Endothelial cell of umbilical vein (primary cell): Measurements from ENCODE around the gene ARHGEF39. TPM values are rescaled to one million over a fixed set of nuclear protein-coding genes. Genes with fewer than 3 reads are reported as not detected.

Experiments
- BruUV-seq: library from RNA; stranded (reverse); fragments of 400-500 nt; replicated peaks from 2 replicates; lab custom pipeline; 2021; lab: Mats Ljungman, UMichigan
- CTCF ChIA-PET: fragments of 300-600, 350-600 bp; sonication (Branson Sonifier 250); formaldehyde crosslinking; loops from one replicate; lab custom pipeline; 2021; ENCODE audit warnings: antibody characterized with exemption, inconsistent platforms; lab: Charles Lee
- POLR2A ChIA-PET: fragments of 300-600, 350-600 bp; sonication (Branson Sonifier 250); formaldehyde crosslinking; loops from one replicate; lab custom pipeline; 2021; ENCODE audit warnings: antibody characterized with exemption, inconsistent platforms; lab: Charles Lee
- DNase-seq: peaks from one replicate; pipeline ENCODE4 v3.0.0-alpha.2; 2011; ENCODE audit warnings: low read depth, low spot score
- FAIRE-seq: peaks from 2 replicates; lab custom pipeline; 2011; peaks lifted over from hg19 to GRCh38; lab: Jason Lieb, UNC
- H2AFZ ChIP-seq: 2 replicates; pipeline ENCODE4 v1.6.0; 2012; ENCODE audit warnings: low read depth, low read length, control low read depth, inconsistent platforms
- H3K27ac ChIP-seq: 2 replicates; pipeline ENCODE4 v1.5.1; 2011; ENCODE audit warnings: low read depth, mild to moderate bottlenecking, control low read depth, low read length, moderate library complexity; ENCODE audit not compliant: insufficient read depth
- H3K27me3 ChIP-seq, 2 experiments: 2 replicates each; pipeline versions ENCODE4 v1.6.0 to v1.6.1; 2011; ENCODE audit warnings: low read length in 2 of 2, mixed read lengths in 1 of 2; ENCODE audit not compliant: control insufficient read depth in 2 of 2, insufficient read depth in 2 of 2
- H3K36me3 ChIP-seq, 2 experiments: 2 replicates in 1 of 2; 3 replicates in 1 of 2; pipeline ENCODE4 v1.5.1; 2011; ENCODE audit warnings: low read length in 2 of 2, mild to moderate bottlenecking in 1 of 2, moderate library complexity in 1 of 2; ENCODE audit not compliant: control insufficient read depth in 2 of 2, insufficient read depth in 2 of 2; ENCODE audit errors: extremely low read depth in 1 of 2
- H3K4me1 ChIP-seq: 3 replicates; pipeline ENCODE4 v1.5.1; 2011; ENCODE audit warnings: mild to moderate bottlenecking, low read length; ENCODE audit not compliant: control insufficient read depth, insufficient read depth; ENCODE audit errors: extremely low read depth
- H3K4me2 ChIP-seq: 2 replicates; pipeline ENCODE4 v1.6.1; 2011; ENCODE audit warnings: low read length, control low read depth, mixed read lengths; ENCODE audit not compliant: insufficient read depth
- H3K4me3 ChIP-seq, 3 experiments: fragments of 200-600 bp in 1 of 3; sonication (generic), shearing (Covaris generic) in 1 of 3; replicated peaks in 1 of 3; 2 replicates each; pipeline ENCODE4 v1.5.1; 2011 to 2016; ENCODE audit warnings: control low read depth in 3 of 3, low read length in 3 of 3, mild to moderate bottlenecking in 2 of 3, inconsistent platforms in 1 of 3, low read depth in 1 of 3, moderate library complexity in 1 of 3; ENCODE audit not compliant: insufficient read depth in 1 of 3
- H3K79me2 ChIP-seq: 2 replicates; pipeline ENCODE4 v1.6.0; 2012; ENCODE audit warnings: low read length, inconsistent platforms; ENCODE audit not compliant: control insufficient read depth, insufficient read depth
- H3K9ac ChIP-seq: replicated peaks from 2 replicates; pipeline ENCODE3; 2011; ENCODE audit warnings: low read length, control low read depth; ENCODE audit not compliant: insufficient read depth; ENCODE audit errors: extremely low read depth
- H3K9me1 ChIP-seq: replicated peaks from 3 replicates; pipeline ENCODE4 v1.6.0; 2011; ENCODE audit warnings: mild to moderate bottlenecking, low read length; ENCODE audit not compliant: control insufficient read depth, insufficient read depth; ENCODE audit errors: extremely low read depth
- H3K9me3 ChIP-seq: replicated peaks from 2 replicates; pipeline ENCODE4 v1.5.1; 2012; ENCODE audit warnings: low read length, inconsistent platforms; ENCODE audit not compliant: control insufficient read depth, insufficient read depth
- H4K20me1 ChIP-seq: replicated peaks from 2 replicates; pipeline ENCODE3; 2011; ENCODE audit warnings: mild to moderate bottlenecking, low read length; ENCODE audit not compliant: control insufficient read depth, insufficient read depth; ENCODE audit errors: extremely low read depth
- EZH2 ChIP-seq: IDR thresholded peaks from 2 replicates; pipeline ENCODE4 v1.6.1; 2012; ENCODE audit warnings: borderline replicate concordance, low read depth, mild to moderate bottlenecking, moderate library complexity, low read length, inconsistent platforms; ENCODE audit not compliant: severe bottlenecking
- FOS ChIP-seq: IDR thresholded peaks from 2 replicates; pipeline ENCODE4 v1.6.1; 2011; ENCODE audit warnings: mild to moderate bottlenecking, low read length, moderate library complexity, borderline replicate concordance; ENCODE audit not compliant: insufficient read depth
- GATA2 ChIP-seq: IDR thresholded peaks from 2 replicates; pipeline ENCODE4 v1.7.0; 2011; ENCODE audit warnings: low read depth, mild to moderate bottlenecking, moderate library complexity, mixed read lengths, low read length; ENCODE audit not compliant: insufficient read length, insufficient read depth
- JUN ChIP-seq: IDR thresholded peaks from 2 replicates; pipeline ENCODE4 v1.6.1; 2011; ENCODE audit warnings: borderline replicate concordance, low read depth; ENCODE audit not compliant: insufficient read length, insufficient read depth
- MYC ChIP-seq: IDR thresholded peaks from one replicate; pipeline ENCODE4 v1.6.1; 2011; ENCODE audit warnings: mild to moderate bottlenecking, low read depth, low read length
- POLR2A ChIP-seq: IDR thresholded peaks from 2 replicates; pipeline ENCODE4 v1.6.1; 2012; ENCODE audit warnings: low read depth, mild to moderate bottlenecking, control low read depth, low read length
- POLR2AphosphoS5 ChIP-seq: IDR thresholded peaks from 2 replicates; pipeline ENCODE4 v1.6.1; 2012; ENCODE audit warnings: low read depth, mild to moderate bottlenecking, control low read depth, low read length, moderate library complexity; ENCODE audit not compliant: insufficient read depth
- dilution Hi-C: fragments of 300-500 bp; cut with MboI; formaldehyde crosslinking; loops from one replicate; pipeline ENCODE4 v1.15.0; 2019; ENCODE audit warnings: low sequenced_read_pairs; ENCODE audit not compliant: extremely low pct_ligation_motif_present
- intact Hi-C: fragments of 100-400 bp; cut with micrococcal nuclease; formaldehyde crosslinking; loops from one replicate; pipeline ENCODE4 v1.10.0; 2022
- polyA plus RNA-seq, 4 experiments: library from polyadenylated mRNA; depleted of rRNA in 3 of 4; stranded (reverse) in 3 of 4; unstranded in 1 of 4; fragments of >200 nt; gene quantifications; 2 replicates each; pipeline versions ENCODE4 v1.2.1 to v1.2.3, GENCODE V29; 2011 to 2012; ENCODE audit warnings: missing spikeins in 1 of 4
- total RNA-seq: library from RNA; stranded (reverse); gene quantifications from 2 replicates; pipeline ENCODE4 v1.2.3, GENCODE V29; 2021
- TF ChIP-seq, protein P1 (sequence below): IDR thresholded peaks from 2 replicates; pipeline ENCODE4 v1.6.1; 2011; ENCODE audit not compliant: insufficient read depth, insufficient read length
- TF ChIP-seq, protein P2 (sequence below), 2 donors: IDR thresholded peaks; 1 replicate in 1 of 2; 2 replicates in 1 of 2; pipeline ENCODE4 v1.5.1; 2011; ENCODE audit warnings: low read length in 2 of 2, mild to moderate bottlenecking in 2 of 2, moderate library complexity in 2 of 2, control low read depth in 1 of 2, inconsistent platforms in 1 of 2, low read depth in 1 of 2; ENCODE audit not compliant: insufficient read depth in 1 of 2; ENCODE audit errors: extremely low read depth in 1 of 2

The ARHGEF39 gene
- total and polyA plus RNA-seq, 2 donors (not counting 3 experiments of a cell fraction or from before 2014, with no cell fraction given), result 4.7 to 6.5 TPM

DNA sequence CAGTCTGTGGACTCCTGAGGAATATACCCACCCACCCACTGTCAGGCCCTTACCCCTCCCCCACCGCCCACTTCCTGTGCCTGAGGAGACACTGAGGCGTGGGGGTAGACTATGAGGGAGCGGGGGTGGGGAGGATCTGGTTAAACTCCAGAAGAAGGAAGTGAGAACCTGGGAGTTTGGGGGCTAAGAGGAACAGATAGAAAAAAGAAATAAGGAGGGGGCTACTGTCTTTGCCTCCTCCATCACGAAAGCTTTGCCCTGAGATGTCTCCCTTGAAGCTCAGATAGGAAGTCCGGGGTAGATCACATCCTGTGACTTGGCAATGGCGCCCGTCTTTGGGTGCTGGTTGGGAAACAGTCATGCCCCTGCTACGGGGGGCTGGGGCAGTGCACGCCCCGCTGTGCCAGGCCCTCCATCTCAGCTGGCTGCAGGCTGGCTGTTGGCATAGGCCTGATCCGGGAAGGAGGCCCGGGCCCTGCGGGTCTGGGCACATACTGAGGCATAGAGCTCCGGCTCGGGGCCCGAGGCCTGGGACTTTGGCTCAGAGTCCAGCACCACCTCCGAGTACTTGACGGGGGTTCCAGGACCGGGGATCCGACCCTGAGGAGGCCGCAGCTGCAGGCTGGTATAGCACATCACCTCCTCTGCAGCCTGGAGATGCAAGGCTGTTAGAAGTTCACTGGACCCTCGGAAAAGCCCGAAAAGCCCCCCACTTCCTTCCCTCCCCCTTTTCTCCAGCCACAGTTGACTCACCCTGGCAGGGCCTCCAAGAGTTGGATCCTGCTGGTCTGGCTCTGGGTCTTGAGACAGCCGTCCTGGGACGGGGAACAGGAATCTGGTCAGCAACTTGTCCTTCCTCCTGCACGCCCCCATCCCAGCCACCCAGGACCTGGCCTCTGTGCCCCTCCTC is 15.3 kb downstream of the ARHGEF39 start:
- Histone ChIP-seq H4K20me1 (no peaks in the 10 kb centered on the region), H3K9me3 (no peaks in the 10 kb centered on the region), H2AFZ (no peak overlapping the region), H3K4me1 (peaks cover 6% of the 10 kb centered on the region), H3K4me3 (no peak overlapping the region), H3K27me3 (peaks cover 0 to 2% of the 10 kb centered on the region in 2 experiments), H3K79me2 (no peaks in the 10 kb centered on the region), H3K36me3 (no peaks in the 10 kb centered on the region), H3K9me1 (no peaks in the 10 kb centered on the region), H3K4me2 (no peak overlapping the region), H3K27ac (no peak overlapping the region), H3K9ac (no peak overlapping the region)
- FAIRE-seq, result no peak
- ChIA-PET CTCF (interaction anchor here (1.1 to 2.5 kb wide), 6 partner anchors 8 to 78 kb away, joined by 3 to 14 read pairs (median 5); partner anchors contain the start of genes CCDC107 and RMRP), POLR2A (no interaction called here)
- dilution Hi-C loops, result no loop called here
- BruUV-seq, result no TSS peak
- no peak for DNase-seq
- intact Hi-C loops, result loop anchor here (5.0 kb wide), 2 partner anchors 167 to 233 kb away; no protein-coding TSS in a partner anchor
- TF ChIP-seq, protein P1, sequence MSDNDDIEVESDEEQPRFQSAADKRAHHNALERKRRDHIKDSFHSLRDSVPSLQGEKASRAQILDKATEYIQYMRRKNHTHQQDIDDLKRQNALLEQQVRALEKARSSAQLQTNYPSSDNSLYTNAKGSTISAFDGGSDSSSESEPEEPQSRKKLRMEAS, result no peak
- no peak for TF ChIP-seq JUN
- no peak for TF ChIP-seq POLR2A
- TF ChIP-seq MYC, result no peak
- no peak for TF ChIP-seq POLR2AphosphoS5
- TF ChIP-seq, protein P2, sequence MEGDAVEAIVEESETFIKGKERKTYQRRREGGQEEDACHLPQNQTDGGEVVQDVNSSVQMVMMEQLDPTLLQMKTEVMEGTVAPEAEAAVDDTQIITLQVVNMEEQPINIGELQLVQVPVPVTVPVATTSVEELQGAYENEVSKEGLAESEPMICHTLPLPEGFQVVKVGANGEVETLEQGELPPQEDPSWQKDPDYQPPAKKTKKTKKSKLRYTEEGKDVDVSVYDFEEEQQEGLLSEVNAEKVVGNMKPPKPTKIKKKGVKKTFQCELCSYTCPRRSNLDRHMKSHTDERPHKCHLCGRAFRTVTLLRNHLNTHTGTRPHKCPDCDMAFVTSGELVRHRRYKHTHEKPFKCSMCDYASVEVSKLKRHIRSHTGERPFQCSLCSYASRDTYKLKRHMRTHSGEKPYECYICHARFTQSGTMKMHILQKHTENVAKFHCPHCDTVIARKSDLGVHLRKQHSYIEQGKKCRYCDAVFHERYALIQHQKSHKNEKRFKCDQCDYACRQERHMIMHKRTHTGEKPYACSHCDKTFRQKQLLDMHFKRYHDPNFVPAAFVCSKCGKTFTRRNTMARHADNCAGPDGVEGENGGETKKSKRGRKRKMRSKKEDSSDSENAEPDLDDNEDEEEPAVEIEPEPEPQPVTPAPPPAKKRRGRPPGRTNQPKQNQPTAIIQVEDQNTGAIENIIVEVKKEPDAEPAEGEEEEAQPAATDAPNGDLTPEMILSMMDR (IDR thresholded peaks at IDR 0.05; ENCODE audit: extremely low read depth in 1 of 2, insufficient read depth in 1 of 2, low read depth in 1 of 2, low read length in 2 of 2), result no peak
- TF ChIP-seq FOS, result no peak
- TF ChIP-seq GATA2, result no peak
- no peak for TF ChIP-seq EZH2
